ENCODE results near the gene UBR3.
"Not testable (repeated sequence)": the region's sequence is repeated elsewhere in the genome, so short reads cannot be mapped to it uniquely, and the experiment has no call there.

The UBR3 gene

DNA sequence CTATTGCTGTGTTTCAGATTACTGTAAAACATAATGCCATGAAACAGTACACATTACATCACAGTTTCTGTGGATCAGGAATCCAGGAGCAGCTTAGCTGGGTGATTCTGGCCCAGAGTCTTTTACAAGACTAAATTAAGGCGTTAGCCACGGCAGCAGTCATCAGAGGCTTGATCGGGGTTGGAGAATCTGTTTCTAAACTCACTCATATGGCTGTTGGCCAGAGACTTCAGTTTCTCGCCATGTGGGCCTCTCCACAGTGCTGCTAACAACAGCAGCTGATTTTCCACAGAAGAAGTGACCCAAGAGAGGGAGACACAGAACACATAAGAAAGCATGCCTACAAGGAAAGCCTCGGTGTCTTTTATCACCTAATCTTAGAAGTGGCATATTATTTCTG is 261.5 kb downstream of the UBR3 start:
- Histone ChIP-seq H3K27ac (ENCODE audit: low read depth, low read length) (no peak overlapping the region), H3K36me3 (ENCODE audit: control insufficient read depth, insufficient read depth, low read length) (peaks cover 2% of the 10 kb centered on the region), H3K4me3 (ENCODE audit: low read length) (no peak overlapping the region), H3K9ac (ENCODE audit: low read length) (no peak overlapping the region), H3K4me1 (ENCODE audit: control insufficient read depth, insufficient read depth, low read length) (no peaks in the 10 kb centered on the region), H3K27me3 (ENCODE audit: control insufficient read depth, insufficient read depth, low read length) (no peaks in the 10 kb centered on the region)

DNA sequence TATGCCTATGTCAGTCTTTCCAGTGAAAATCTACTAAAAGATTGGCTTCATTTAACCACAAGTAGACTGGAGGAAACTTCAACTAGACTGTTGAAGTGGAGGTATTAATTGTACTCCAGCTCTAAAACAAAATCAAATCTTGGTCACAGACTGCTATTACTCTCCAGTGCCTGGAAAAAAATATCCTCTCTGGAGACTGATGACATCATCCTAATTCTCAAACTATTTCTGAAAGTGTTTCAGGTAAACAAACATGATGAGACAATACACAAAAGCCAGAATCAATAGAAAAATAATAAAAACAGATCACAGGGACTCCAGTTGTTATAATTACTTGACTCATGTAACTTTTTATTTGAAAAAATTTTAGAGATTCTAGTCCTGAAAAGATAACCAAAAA is 263.0 kb downstream of the UBR3 start:
- Histone ChIP-seq H3K36me3 (ENCODE audit: control insufficient read depth, insufficient read depth, low read length) (no peaks in the 10 kb centered on the region), H3K27ac (ENCODE audit: low read depth, low read length) (no peak overlapping the region), H3K4me3 (ENCODE audit: low read length) (no peak overlapping the region), H3K27me3 (ENCODE audit: control insufficient read depth, insufficient read depth, low read length) (no peaks in the 10 kb centered on the region), H3K4me1 (ENCODE audit: control insufficient read depth, insufficient read depth, low read length) (no peaks in the 10 kb centered on the region), H3K9ac (ENCODE audit: low read length) (no peak overlapping the region)

DNA sequence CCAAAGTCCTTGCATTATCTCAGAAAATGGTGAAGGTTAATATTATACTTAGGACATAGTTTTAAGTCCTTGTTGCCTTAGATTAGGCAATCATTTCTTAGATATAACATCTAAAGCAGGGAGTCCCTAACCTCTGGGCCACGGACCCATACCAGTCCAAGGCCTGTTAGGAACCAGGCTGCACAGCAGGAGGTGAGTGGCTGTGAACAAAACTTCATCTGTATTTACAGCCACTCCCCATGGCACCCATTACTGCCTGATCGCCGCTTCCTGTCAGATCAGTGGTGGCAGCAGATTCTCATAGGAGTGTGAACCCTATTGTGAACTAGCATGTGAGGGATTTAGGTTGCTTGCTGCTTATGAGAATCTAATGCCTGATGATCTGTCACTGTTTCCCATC is 264.2 kb downstream of the UBR3 start:
- no peaks in the 10 kb centered on the region for H3K36me3 ChIP-seq (ENCODE audit: control insufficient read depth, insufficient read depth, low read length)
- no peaks in the 10 kb centered on the region for H3K4me1 ChIP-seq (ENCODE audit: control insufficient read depth, insufficient read depth, low read length)
- H3K27me3 ChIP-seq (ENCODE audit: control insufficient read depth, insufficient read depth, low read length): no peaks in the 10 kb centered on the region
- no peak overlapping the region for H3K4me3 ChIP-seq (ENCODE audit: low read length)
- H3K9ac ChIP-seq (ENCODE audit: low read length): no peak overlapping the region
- H3K27ac ChIP-seq (ENCODE audit: low read depth, low read length): no peak overlapping the region

DNA sequence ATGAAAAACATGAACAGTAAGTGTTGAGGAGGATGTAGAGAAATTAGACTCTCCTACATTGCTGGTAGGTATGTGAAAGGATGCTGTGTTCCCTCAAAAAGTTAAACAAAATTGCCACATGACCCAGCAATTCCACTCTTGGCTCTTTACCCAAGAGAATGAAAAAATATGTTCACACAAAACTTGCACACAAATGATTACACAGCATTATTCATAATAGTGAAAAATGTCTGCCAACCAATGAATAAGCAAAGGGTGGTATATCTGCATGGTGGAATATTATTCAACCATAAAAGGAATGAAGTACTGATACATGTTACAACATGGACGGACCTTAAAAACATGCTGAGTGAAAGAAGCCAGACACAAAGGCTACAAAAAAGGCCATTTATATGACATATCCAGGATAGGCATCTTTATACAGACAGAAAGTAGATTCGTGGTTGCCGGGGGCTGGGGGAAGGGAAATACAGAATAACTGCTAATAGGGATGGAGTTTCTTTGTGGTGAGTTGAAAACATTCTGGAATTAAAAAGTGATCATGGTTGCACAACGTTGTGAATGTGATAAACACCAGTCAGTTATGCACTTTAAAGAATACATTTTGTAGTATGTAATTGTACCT is 265.3 kb downstream of the UBR3 start:
- Histone ChIP-seq H3K27ac (ENCODE audit: low read depth, low read length) (no peak overlapping the region), H3K4me3 (ENCODE audit: low read length) (no peak overlapping the region), H3K4me1 (ENCODE audit: control insufficient read depth, insufficient read depth, low read length) (no peaks in the 10 kb centered on the region), H3K27me3 (ENCODE audit: control insufficient read depth, insufficient read depth, low read length) (no peaks in the 10 kb centered on the region), H3K36me3 (ENCODE audit: control insufficient read depth, insufficient read depth, low read length) (no peaks in the 10 kb centered on the region), H3K9ac (ENCODE audit: low read length) (no peak overlapping the region)

DNA sequence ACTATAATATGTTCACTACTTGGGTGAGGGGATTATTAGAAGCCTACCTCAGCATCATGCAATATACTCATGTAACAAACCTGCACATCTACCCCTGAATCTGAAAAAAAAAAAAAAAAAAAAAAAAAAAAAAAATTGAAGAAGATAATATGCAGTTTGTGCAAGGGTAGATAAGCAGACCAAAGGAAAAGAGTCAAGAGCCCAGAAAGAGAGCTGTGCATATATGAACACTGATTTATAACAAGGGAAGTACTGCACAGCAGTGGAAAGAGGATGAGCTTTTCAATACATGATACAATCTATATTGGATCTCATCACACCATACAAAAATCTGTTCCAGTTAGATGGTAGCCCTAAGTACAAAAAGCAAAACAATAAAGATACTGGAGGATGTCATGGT is 268.1 kb downstream of the UBR3 start:
- H3K27ac ChIP-seq (ENCODE audit: low read depth, low read length): no peak overlapping the region
- no peak overlapping the region for H3K9ac ChIP-seq (ENCODE audit: low read length)

DNA sequence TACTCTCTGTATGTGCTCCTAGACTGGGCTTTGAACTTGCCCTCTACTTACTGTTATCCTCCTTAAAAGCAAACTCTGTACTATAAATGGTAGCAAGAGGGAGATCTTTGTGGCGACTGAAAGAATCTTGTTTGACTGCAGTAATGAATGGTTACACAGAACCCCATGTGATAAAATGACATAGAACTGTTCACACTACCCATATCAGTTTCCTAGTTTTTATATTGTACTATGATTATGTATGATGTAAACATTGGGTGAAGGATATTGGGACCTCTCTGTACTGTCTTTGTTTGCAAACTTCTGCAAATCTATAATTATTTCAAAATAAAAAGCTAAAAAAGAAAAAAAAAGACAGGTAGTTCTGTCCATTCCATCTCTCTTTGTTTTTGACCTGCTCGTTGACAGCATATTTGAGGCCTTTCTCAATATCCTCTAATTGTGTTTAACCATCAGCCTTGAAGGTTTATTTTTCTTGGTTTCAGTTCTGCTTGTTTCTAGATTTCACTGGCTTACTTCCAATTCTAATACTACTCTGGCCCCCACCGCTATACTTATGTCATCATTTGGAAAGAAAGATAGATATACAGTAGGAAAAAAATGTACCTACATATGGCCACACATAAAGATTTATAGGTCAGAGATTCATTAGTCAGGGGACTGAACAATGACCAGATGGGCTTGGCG is 271.5 kb downstream of the UBR3 start:
- Histone ChIP-seq H3K36me3 (ENCODE audit: control insufficient read depth, insufficient read depth, low read length) (no peaks in the 10 kb centered on the region), H3K27me3 (ENCODE audit: control insufficient read depth, insufficient read depth, low read length) (no peaks in the 10 kb centered on the region), H3K4me1 (ENCODE audit: control insufficient read depth, insufficient read depth, low read length) (no peaks in the 10 kb centered on the region), H3K9ac (ENCODE audit: low read length) (no peak overlapping the region), H3K27ac (ENCODE audit: low read depth, low read length) (no peak overlapping the region), H3K4me3 (ENCODE audit: low read length) (no peak overlapping the region)

More for the DNA sequence above, 268.1 kb downstream of the UBR3 start:
- no peaks in the 10 kb centered on the region for H3K36me3 ChIP-seq (ENCODE audit: control insufficient read depth, insufficient read depth, low read length)
- H3K27me3 ChIP-seq (ENCODE audit: control insufficient read depth, insufficient read depth, low read length): no peaks in the 10 kb centered on the region
- H3K4me3 ChIP-seq (ENCODE audit: low read length): no peak overlapping the region
- no peaks in the 10 kb centered on the region for H3K4me1 ChIP-seq (ENCODE audit: control insufficient read depth, insufficient read depth, low read length)

DNA sequence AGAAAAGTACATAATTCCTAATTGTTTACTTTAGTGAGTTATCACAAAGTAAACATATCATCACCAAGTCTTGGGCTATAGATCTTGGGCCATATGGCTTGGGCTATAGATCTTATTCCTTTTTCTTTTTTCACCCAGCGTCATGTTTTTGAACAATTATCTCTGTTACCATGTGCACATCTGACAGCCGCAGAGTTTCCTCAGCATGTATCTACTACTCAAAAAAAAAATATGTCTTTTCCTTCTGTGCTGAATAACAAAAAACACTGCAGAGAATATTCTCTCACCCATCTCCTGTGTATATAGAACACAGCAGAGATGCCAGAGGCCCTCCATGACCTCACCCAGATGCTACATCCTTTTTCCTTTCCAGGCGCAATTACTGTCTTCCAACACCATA is 274.5 kb downstream of the UBR3 start:
- H3K4me3 ChIP-seq (ENCODE audit: low read length): no peak overlapping the region
- no peaks in the 10 kb centered on the region for H3K27me3 ChIP-seq (ENCODE audit: control insufficient read depth, insufficient read depth, low read length)

DNA sequence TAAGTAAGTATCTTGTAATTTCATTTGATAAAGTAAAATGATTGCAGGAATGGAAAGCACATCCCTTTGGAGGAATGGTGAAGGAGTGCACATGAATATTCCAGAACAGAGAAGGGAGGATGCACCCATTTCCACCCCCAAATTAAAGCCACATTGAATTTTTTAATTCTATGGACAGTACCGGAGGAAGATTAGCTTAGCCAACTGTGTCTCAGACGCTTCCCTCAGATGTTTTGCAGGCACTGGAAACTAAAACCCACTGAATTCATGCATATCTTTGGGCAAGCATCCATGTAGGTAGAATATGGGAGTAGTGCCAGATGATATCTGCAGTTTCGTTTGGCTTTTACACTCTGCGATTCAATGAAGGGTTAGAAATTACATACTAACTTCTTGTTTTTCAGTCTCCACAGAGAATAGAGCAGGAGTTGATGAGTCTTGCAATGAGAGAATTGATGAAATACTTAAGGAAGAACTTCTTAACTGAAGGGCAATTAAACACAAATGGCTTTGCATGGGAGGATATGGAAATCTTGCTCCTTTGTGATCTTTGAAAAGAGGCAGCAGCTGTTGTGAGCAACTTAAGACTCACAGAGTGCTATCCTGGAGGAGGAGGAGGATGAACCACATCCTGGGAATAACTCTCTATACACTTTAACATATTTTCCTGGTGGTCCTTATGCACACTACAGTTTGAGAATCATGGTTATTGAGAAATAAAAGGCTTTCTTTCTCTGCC is 279.0 kb downstream of the UBR3 start:
- H3K27me3 ChIP-seq (ENCODE audit: control insufficient read depth, insufficient read depth, low read length): no peaks in the 10 kb centered on the region
- no peaks in the 10 kb centered on the region for H3K4me1 ChIP-seq (ENCODE audit: control insufficient read depth, insufficient read depth, low read length)
- H3K36me3 ChIP-seq (ENCODE audit: control insufficient read depth, insufficient read depth, low read length): no peaks in the 10 kb centered on the region
- no peak overlapping the region for H3K9ac ChIP-seq (ENCODE audit: low read length)
- no peak overlapping the region for H3K4me3 ChIP-seq (ENCODE audit: low read length)
- H3K27ac ChIP-seq (ENCODE audit: low read depth, low read length): no peak overlapping the region

More for the DNA sequence above, 274.5 kb downstream of the UBR3 start:
- no peaks in the 10 kb centered on the region for H3K4me1 ChIP-seq (ENCODE audit: control insufficient read depth, insufficient read depth, low read length)
- H3K36me3 ChIP-seq (ENCODE audit: control insufficient read depth, insufficient read depth, low read length): no peaks in the 10 kb centered on the region
- H3K27ac ChIP-seq (ENCODE audit: low read depth, low read length): no peak overlapping the region
- no peak overlapping the region for H3K9ac ChIP-seq (ENCODE audit: low read length)

DNA sequence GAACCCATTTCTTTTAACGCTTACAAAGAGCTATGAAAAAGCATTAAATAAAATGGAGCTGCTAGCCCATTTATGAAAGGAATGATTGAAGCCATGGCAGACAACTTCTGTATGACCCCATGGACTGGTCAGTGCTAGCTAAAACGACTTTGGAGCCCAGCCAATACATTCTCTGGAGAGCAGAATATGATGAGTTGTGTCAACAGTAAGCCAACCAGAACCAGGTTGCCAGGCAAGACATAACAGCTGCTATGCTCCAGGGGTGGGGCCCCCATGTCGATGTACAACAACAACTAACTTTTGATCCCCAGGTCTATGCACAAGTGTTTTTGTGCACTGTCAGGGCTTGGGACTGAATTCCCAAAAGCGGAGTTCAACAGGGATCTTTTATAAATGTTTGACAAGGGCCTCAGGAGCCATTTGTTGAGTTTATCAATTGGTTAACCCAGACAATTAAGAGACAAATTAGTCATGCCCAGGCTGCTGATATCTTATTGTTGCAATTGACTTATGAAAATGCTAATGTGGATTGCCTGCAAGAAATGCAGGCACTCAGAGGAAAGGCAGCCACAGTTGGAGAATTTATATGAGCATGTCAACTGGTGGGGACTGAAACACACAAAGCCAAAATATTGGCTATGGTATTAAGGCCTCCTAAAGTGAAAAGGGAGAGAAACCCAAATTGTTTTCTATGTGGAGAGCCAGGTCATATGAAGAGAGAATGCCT is 286.1 kb downstream of the UBR3 start:
- H3K4me3 ChIP-seq (ENCODE audit: low read length): no peak overlapping the region
- no peaks in the 10 kb centered on the region for H3K4me1 ChIP-seq (ENCODE audit: control insufficient read depth, insufficient read depth, low read length)
- H3K27ac ChIP-seq (ENCODE audit: low read depth, low read length): no peak overlapping the region
- H3K9ac ChIP-seq (ENCODE audit: low read length): no peak overlapping the region
- H3K27me3 ChIP-seq (ENCODE audit: control insufficient read depth, insufficient read depth, low read length): no peaks in the 10 kb centered on the region
- H3K36me3 ChIP-seq (ENCODE audit: control insufficient read depth, insufficient read depth, low read length): no peaks in the 10 kb centered on the region

DNA sequence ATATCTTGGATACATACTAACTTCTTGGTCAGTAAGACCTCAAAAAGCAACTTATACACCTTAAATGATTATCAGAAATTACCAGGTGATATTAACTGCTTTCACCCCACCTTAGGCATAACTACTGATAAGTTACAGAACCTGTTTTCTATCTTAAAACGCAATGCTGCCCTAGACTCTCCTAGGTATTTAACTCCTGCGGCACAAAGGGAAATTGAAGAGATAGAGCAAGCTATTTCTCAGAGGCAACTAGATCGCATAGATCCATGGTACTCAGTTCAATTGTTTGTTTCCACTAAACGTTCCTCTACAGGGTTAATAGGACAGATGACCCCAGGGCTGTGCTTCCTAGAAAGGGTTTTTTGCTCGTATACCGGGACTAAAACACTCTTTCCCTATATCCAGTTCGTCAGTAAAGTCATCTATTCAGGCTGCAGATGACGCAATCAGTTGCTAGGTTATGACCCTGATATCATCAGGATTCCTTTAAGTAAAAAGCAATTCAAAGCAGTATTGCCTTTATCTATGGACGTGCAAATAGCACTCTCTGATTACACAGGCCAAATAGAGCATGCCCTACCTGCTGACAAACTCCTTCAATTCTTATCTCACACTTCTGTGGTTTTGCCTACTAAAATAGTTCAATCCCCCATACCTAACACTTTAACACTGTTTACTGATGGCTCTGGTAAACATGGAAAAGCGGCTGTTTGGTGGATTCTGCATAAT is 288.4 kb downstream of the UBR3 start:
- no peak overlapping the region for H3K9ac ChIP-seq (ENCODE audit: low read length)
- no peaks in the 10 kb centered on the region for H3K4me1 ChIP-seq (ENCODE audit: control insufficient read depth, insufficient read depth, low read length)
- H3K4me3 ChIP-seq (ENCODE audit: low read length): no peak overlapping the region
- H3K27me3 ChIP-seq (ENCODE audit: control insufficient read depth, insufficient read depth, low read length): no peaks in the 10 kb centered on the region
- no peaks in the 10 kb centered on the region for H3K36me3 ChIP-seq (ENCODE audit: control insufficient read depth, insufficient read depth, low read length)
- H3K27ac ChIP-seq (ENCODE audit: low read depth, low read length): no peak overlapping the region

DNA sequence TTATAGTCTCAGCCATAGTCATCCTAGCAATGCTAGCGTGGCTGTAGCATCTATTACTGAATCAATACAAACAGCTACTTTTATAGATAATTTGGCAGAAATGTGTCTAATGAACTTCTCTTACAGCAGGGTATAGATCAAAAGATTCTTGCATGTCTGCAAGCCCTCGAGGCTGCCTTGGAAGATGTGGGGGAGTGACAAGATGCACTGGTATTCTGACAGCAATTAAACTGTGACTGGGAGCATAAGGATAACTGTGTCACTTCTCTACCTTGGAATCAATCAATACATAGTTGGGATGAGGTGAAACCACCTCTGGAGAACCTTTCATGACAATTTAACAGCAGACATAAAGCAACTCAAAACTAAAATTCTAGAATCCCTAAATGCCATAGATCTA is 291.4 kb downstream of the UBR3 start:
- Histone ChIP-seq H3K4me3 (ENCODE audit: low read length) (no peak overlapping the region), H3K36me3 (ENCODE audit: control insufficient read depth, insufficient read depth, low read length) (no peaks in the 10 kb centered on the region)

DNA sequence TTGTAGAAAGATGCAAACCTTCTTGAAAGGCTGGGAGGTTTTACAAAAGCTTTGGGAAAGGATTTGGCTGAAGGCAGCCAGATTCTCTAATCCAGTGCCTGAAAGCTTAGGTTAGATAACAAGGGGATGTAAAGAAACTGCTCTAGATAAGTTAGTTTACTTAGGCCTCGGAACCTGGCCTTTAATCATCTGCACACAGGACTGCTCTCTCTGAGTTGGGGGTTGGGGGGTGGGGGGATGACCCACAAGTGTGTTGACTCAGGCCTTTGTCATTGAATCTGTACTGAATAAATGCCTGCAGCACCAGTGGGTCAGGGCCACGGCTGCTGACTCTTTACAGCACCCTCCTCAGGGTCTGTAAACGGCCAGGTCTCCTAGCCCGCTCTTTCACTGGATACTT is 292.1 kb downstream of the UBR3 start:
- H3K36me3 ChIP-seq (ENCODE audit: control insufficient read depth, insufficient read depth, low read length); H3K4me3 ChIP-seq (ENCODE audit: low read length): not testable (repeated sequence)

More for the DNA sequence above, 291.4 kb downstream of the UBR3 start:
- Histone ChIP-seq H3K4me1 (ENCODE audit: control insufficient read depth, insufficient read depth, low read length) (no peaks in the 10 kb centered on the region), H3K27ac (ENCODE audit: low read depth, low read length) (no peak overlapping the region), H3K27me3 (ENCODE audit: control insufficient read depth, insufficient read depth, low read length) (no peaks in the 10 kb centered on the region), H3K9ac (ENCODE audit: low read length) (no peak overlapping the region)

More for the DNA sequence above, 292.1 kb downstream of the UBR3 start:
- not testable (repeated sequence) for H3K27me3 ChIP-seq (ENCODE audit: control insufficient read depth, insufficient read depth, low read length); H3K9ac ChIP-seq (ENCODE audit: low read length); H3K27ac ChIP-seq (ENCODE audit: low read depth, low read length); H3K4me1 ChIP-seq (ENCODE audit: control insufficient read depth, insufficient read depth, low read length)

All from rectal smooth muscle tissue (tissue), 1 donor.